ENCODE results near the gene UBE2V1. TPM values are rescaled to one million over a fixed set of nuclear protein-coding genes. Genes with fewer than 3 reads are reported as not detected.

Gene UBE2V1
- total RNA-seq, 2 experiments from 2014 or later = 57.3 to 143 TPM

GRCh38 chr20:50053362-50054230, 59.4 kb downstream of the UBE2V1 start:
- POLR2A ChIA-PET = no interaction called here
- CTCF ChIA-PET (ENCODE audit: unreplicated experiment) = no interaction called here
- intact Hi-C loops (cut with micrococcal nuclease; ENCODE audit: unreplicated experiment) = no loop called here
- no peaks in the 10 kb centered on the region for H3K79me2 ChIP-seq (ENCODE audit: insufficient read depth, low read depth, low read length)
- peaks cover 12% of the 10 kb centered on the region for H3K4me1 ChIP-seq (ENCODE audit: insufficient read depth, low read length, poor library complexity, severe bottlenecking)
- H3K9me2 ChIP-seq (ENCODE audit: insufficient read depth, low read length) = no peaks in the 10 kb centered on the region
- H3K36me3 ChIP-seq (ENCODE audit: insufficient read depth, low read length) = no peaks in the 10 kb centered on the region
- H3K4me2 ChIP-seq (ENCODE audit: low read length) = no peak overlapping the region
- H4K20me1 ChIP-seq (ENCODE audit: insufficient read depth, low read length) = no peaks in the 10 kb centered on the region
- no peak for DNase-seq (ENCODE audit: low spot score)
- TF ChIP-seq CTCF (conservative IDR thresholded peaks at IDR 0.05; ENCODE audit: low read length) (no peak), EZH2phosphoT487 (IDR thresholded peaks at IDR 0.05; ENCODE audit: borderline replicate concordance, low read depth, low read length) (no peak)
- H3K9me3 ChIP-seq (ENCODE audit: low read length) = no peaks in the 10 kb centered on the region
- no TSS peak for BruUV-seq (replicated peaks)
- no peak overlapping the region for H3K4me3 ChIP-seq (ENCODE audit: low read depth, low read length, poor library complexity, severe bottlenecking)
- H3K27ac ChIP-seq (ENCODE audit: low read depth, low read length, poor library complexity, severe bottlenecking) = no peak overlapping the region
- H2AFZ ChIP-seq (ENCODE audit: low read length) = no peak overlapping the region

GRCh38 chr20:50052550-50053361, 60.2 kb downstream of the UBE2V1 start:
- Histone ChIP-seq H2AFZ (ENCODE audit: low read length) (no peak overlapping the region), H3K4me1 (ENCODE audit: insufficient read depth, low read length, poor library complexity, severe bottlenecking) (peaks cover 14% of the 10 kb centered on the region), H3K9me2 (ENCODE audit: insufficient read depth, low read length) (no peaks in the 10 kb centered on the region), H3K36me3 (ENCODE audit: insufficient read depth, low read length) (no peaks in the 10 kb centered on the region), H3K79me2 (ENCODE audit: insufficient read depth, low read depth, low read length) (no peaks in the 10 kb centered on the region), H4K20me1 (ENCODE audit: insufficient read depth, low read length) (no peaks in the 10 kb centered on the region), H3K9me3 (ENCODE audit: low read length) (no peaks in the 10 kb centered on the region), H3K27ac (ENCODE audit: low read depth, low read length, poor library complexity, severe bottlenecking) (no peak overlapping the region), H3K4me2 (ENCODE audit: low read length) (no peak overlapping the region), H3K4me3 (ENCODE audit: low read depth, low read length, poor library complexity, severe bottlenecking) (no peak overlapping the region)
- BruUV-seq (replicated peaks) = no TSS peak
- TF ChIP-seq EZH2phosphoT487 (IDR thresholded peaks at IDR 0.05; ENCODE audit: borderline replicate concordance, low read depth, low read length) = no peak
- TF ChIP-seq CTCF (conservative IDR thresholded peaks at IDR 0.05; ENCODE audit: low read length) = no peak
- intact Hi-C loops (cut with micrococcal nuclease; ENCODE audit: unreplicated experiment) = no loop called here
- CTCF ChIA-PET (ENCODE audit: unreplicated experiment) = no interaction called here
- POLR2A ChIA-PET = no interaction called here
- no peak for DNase-seq (ENCODE audit: low spot score)
